MV-4-11 (cell line): Measurements from ENCODE around the gene ESYT2.

Source experiments
- DNase-seq: peaks from one replicate; lab custom pipeline; 2025; lab: John Stamatoyannopoulos, UW

The ESYT2 gene

GRCh38 chr7:158803367-158803969 is 25.8 kb downstream of the ESYT2 start:
- DNase-seq = no peak

GRCh38 chr7:158802535-158803366 is 26.6 kb downstream of the ESYT2 start:
- no peak for DNase-seq

- no peak for DNase-seq
Observed at GRCh38 chr7:158798741-158799140, 30.6 kb downstream of the ESYT2 start.

GRCh38 chr7:158796667-158797066 is 32.6 kb downstream of the ESYT2 start:
- no peak for DNase-seq

- DNase-seq = no peak
Observed at GRCh38 chr7:158795272-158795671, 34.0 kb downstream of the ESYT2 start.

GRCh38 chr7:158791107-158791506 is 38.2 kb downstream of the ESYT2 start:
- no peak for DNase-seq

GRCh38 chr7:158789842-158790241 is 39.5 kb downstream of the ESYT2 start:
- no peak for DNase-seq

- no peak for DNase-seq
Observed at GRCh38 chr7:158786898-158787297, 42.4 kb downstream of the ESYT2 start.

GRCh38 chr7:158784270-158784669 is 45.0 kb downstream of the ESYT2 start:
- DNase-seq = no peak

- no peak for DNase-seq
Observed at GRCh38 chr7:158783595-158783994, 45.7 kb downstream of the ESYT2 start.

- no peak for DNase-seq
Observed at GRCh38 chr7:158782761-158783401, 46.4 kb downstream of the ESYT2 start.

GRCh38 chr7:158781974-158782664 is 47.2 kb downstream of the ESYT2 start:
- no peak for DNase-seq

GRCh38 chr7:158781217-158781973 is 47.9 kb downstream of the ESYT2 start:
- DNase-seq = no peak

- DNase-seq = no peak
Observed at GRCh38 chr7:158779061-158780000, 50.0 kb downstream of the ESYT2 start.

GRCh38 chr7:158778471-158778870 is 50.8 kb downstream of the ESYT2 start:
- DNase-seq = no peak

GRCh38 chr7:158777793-158778192 is 51.5 kb downstream of the ESYT2 start:
- DNase-seq = no peak

GRCh38 chr7:158776474-158776873 is 52.8 kb downstream of the ESYT2 start:
- DNase-seq = no peak

GRCh38 chr7:158774952-158775351 is 54.4 kb downstream of the ESYT2 start:
- DNase-seq = no peak

GRCh38 chr7:158772916-158773315 is 56.4 kb downstream of the ESYT2 start:
- no peak for DNase-seq

GRCh38 chr7:158771213-158771834 is 58.0 kb downstream of the ESYT2 start:
- no peak for DNase-seq
